Effector CD8-positive, alpha-beta T cell (primary cell): ENCODE data around the gene CLDN14.

ENCODE experiments used
- DNase-seq: peaks from one replicate; lab custom pipeline; 2025; lab: John Stamatoyannopoulos, UW
- total RNA-seq, 4 experiments: gene quantifications; one replicate each; lab custom pipeline; 2026; lab: John Stamatoyannopoulos, UW

CLDN14 gene, protein sequence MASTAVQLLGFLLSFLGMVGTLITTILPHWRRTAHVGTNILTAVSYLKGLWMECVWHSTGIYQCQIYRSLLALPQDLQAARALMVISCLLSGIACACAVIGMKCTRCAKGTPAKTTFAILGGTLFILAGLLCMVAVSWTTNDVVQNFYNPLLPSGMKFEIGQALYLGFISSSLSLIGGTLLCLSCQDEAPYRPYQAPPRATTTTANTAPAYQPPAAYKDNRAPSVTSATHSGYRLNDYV
- total RNA-seq: 0 reads per million in 4 experiments

DNA sequence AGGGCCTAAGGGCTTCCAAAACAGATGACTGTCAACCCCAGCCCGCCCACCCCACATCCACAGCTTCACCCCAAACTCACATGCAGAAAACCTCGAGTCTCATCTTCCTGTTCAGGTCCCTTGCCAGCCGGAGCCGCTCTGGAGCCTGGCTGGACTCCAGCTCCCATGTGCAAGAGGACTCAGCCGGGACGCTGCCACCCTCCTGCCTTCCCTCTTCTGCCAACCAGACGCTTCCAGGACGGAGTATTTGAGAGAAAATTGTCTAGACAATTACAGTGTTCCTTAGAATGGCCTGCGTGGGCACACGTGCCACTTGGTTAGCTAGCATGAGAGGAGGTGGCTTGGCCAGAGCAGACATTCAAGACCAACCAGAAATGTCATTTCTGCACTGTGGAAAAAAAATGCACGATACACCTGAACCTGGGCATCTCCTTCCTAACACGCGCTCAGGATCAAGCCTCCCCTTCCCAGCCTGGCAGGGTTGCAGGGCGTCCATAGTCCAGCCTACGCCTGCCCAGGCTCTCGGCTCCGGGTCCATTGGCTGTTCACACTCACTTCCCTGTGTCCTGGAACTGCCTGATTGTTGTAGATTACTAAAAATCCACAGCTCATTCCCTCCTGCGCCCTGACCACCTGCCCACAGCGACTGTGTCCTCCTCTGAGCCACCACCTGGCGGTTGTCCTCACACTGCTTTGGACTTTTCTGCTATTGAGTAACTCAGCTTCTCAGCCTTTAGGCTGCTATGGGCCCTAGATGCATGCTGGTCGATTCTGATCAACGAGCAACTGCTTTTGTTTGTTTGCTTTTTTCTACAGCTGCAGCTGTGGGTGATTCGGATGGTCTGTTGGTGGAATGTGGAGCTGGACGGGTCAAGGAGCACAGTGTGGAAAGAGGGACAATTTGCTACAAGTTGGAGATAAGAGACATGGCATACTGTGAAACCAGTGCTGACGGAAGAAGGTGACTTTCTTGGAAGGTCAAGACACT lies at the start of gene CLDN14:
Gene CLDN14 (minus strand): TSS at position 708 of the 988 bp plus-strand sequence. CDS start 18,427 bp downstream, outside the sequence.
- no peak for DNase-seq

DNA sequence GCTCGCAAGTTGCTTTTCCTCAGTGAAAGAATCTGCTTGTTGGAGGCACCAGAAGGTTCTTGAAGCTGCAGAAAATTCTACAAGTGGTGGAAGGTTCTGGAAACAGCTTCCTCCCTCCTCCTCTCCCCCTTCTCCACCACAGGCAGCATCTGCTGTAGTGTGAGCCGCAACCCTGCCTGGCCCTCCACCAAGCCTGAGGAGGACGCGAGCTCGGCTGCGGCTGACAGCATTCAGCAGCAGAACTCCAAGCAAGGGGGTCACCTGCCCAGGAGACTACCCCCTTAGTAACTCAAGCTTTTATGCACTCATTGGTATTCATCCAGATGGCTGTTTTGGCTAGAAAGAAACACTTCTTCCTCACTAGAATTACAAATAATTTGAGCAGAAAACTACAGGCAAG lies 48.8 kb upstream of the CLDN14 start:
- no peak for DNase-seq

DNA sequence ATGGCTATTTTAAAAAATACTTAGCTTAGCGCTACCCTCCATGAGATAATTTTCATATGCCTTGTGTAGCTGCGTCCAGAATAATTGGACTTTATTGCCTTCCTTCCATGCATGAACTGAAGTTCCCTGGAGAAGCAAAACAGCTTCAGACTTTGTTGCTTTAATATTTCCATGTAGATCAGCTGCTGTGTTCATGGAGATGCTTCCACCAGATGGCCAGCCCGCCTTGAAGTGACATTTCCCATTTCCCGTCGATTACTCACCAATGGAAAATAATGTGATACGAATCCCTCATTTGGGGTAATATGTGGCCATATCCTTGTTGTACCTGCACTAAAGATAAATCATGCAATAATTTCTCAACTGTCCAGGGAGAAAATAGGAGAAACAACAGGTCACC lies 47.4 kb upstream of the CLDN14 start:
- DNase-seq: no peak

DNA sequence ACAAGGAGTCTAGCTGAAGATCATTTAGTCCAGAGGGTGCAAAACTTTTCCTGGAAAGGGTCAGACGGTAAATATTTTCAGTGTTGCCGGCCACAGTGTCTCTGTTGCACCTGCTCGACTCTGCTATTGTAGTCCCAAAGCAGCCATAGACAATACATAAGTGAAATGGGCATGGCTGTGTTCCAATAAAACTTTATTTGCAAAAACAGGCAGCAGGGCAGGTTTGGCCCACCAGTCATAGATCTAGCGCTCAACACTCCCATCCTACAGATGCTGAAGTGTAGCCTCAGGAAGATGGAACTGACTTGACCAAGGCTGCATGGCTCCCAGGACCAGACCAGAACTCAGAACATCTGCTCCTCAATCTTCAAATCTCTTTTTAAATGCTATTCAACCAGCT lies 46.2 kb upstream of the CLDN14 start:
- no peak for DNase-seq

DNA sequence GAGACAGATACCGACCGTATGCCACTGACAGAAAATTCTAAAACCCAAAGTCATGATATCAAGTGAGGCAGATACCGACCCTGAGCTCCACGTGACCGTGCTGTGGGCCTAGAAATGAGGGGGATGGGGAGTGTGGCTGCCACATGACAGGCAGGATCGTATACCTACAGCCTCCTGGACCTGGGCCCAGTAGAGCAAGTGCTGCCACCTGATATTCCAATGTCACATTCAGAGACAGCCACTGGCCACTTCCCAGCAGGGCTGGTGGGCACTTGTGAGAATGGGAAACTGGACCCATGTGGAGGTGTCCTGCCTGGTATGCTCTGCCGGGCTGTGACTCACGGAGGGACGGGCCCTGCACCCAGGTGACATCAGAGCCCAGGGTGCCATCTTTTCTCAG lies 44.6 kb upstream of the CLDN14 start:
- DNase-seq: no peak

DNA sequence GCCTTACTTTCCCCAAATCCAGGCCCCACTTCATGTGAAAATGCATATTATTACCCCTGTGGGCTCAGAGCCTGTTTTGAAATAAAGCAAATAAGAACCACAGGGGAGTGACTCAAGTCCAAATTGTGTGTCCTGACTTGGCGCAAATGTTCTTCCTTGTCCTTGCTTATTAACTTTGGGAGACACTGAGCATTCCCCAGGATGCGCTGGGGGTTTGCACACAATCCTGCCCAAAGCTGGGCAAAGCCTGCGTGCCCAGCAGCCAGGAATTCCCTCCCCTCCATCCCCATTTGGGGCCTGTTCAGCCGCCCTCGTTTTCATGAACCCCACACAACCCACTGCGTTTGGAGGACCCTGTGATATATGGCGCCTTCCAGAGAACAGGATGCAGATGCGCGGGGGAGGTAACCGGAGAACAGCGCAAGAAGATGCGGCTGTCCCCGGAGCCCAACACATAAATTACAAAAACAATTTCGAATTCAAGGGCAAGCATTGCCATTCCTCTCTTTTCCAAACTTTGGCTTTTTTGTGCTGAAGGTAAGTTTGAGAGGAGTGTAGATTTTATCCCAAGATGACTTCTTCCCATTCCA lies 42.4 kb upstream of the CLDN14 start:
- no peak for DNase-seq

DNA sequence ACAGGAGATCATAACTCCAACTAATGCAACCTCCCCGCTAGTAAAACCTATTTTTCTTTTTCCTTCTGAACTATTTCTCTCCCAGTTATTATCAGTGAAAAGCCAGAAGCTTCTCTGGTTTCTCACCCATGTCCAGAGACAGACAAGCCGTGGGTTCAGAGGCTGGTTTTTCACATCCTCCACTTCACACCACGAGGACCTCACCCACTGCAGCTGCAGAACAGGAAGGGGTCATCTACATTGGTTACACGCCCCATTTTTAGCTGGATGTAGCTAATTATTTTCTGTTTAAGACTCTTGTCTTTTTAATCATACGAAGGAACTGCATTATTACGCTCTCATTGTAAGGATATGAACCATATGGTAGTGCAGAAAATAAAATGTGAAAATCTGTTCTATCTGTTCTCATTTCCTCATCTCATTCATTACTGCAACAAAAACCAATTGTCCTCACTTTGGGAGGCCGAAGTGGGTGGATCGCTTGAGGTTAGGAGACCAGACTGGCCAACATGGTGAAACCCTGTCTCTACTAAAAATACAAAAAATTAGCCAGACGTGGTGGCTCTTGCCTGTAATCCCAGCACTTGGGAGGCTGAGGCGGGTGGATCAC lies 39.1 kb upstream of the CLDN14 start:
- no peak for DNase-seq

DNA sequence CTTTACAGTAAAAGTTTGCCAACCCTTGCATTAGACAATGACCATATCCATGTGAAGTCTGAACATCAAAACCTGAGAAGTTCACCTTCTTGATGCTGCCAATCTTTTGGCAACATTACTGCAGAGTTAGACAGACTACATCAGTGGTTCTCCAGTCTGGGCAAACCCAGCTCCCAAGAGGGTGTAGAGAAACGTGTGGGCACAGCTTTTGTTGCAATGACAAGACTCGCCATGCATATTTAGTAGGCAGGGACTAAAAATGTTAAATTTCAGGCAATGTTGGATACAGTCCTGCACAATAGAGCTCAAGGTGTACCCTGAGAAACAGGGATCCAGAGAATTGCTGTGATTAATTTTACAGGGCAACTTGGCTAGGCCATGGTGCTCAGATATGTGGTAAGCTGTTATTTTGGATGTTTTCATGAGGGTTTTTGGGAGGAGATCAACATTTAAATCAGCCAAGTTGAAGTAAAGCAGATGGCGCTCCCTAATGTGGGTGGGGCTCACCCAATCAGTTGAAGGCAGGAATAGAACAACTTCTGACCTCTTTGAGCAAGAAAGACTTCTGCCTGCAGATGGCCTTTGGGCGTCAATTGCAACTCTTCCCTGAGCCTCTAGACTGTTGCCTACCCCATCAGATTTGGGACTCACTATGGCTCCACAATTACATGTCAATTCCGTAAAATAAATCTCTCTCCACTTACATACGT lies 37.6 kb upstream of the CLDN14 start:
- DNase-seq: no peak

DNA sequence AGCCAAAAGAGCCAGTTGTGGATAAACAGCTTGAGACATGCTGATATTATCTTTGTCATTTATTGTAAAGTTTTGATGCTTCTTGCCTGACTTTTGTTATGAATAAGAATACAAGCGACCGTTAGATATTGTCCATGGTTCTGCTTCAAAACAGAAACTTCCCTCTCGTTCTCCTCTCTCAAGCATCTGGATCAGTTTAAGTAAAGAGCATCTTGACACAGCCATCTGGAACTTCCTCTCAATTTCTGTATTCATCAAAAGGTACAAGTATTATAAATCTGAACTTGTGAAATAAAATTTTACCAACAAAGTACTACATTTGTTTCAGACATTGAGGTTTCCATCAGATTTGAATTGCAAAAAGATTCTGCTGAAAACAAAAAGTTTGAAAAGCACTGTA lies 36.4 kb upstream of the CLDN14 start:
- DNase-seq: no peak

DNA sequence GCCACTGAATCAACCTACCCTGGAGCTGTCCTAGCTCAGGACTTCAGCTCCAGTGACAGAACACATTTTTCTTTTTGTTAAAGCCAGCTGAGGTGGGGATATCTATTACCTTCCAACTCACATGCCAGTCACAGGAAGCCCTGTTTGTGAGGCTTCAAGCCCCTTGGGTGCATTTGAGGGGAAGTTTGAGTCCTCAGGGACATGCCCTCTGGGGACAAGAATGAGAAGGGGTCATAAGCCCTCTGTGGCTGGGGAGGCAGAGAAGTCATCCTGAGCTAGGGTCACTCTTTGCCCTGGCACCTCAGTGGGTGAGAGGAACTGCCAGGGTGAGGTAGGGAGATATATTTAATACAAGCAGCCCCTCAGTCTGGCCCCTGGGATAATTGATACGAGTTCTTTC lies 33.5 kb upstream of the CLDN14 start:
- DNase-seq: no peak

DNA sequence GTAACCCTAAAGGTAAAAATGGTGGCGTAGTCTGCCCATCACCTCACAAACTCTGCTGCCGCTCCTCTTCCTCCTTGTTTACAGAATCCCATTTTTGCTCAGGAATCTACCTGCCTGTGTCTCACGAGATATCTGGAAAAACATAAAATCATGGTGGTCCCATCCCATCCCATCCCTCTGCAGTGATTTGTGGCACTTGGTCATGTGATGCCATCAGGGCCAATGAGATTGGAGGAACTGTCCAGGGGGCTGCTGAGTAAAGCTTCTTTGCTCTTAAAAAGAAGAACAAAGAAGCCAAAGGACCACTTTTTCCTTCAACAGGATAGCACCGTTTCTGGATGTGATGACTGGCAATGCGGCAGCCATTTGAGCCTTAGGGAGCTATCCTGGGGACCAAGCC lies 33.0 kb upstream of the CLDN14 start:
- DNase-seq: no peak

DNA sequence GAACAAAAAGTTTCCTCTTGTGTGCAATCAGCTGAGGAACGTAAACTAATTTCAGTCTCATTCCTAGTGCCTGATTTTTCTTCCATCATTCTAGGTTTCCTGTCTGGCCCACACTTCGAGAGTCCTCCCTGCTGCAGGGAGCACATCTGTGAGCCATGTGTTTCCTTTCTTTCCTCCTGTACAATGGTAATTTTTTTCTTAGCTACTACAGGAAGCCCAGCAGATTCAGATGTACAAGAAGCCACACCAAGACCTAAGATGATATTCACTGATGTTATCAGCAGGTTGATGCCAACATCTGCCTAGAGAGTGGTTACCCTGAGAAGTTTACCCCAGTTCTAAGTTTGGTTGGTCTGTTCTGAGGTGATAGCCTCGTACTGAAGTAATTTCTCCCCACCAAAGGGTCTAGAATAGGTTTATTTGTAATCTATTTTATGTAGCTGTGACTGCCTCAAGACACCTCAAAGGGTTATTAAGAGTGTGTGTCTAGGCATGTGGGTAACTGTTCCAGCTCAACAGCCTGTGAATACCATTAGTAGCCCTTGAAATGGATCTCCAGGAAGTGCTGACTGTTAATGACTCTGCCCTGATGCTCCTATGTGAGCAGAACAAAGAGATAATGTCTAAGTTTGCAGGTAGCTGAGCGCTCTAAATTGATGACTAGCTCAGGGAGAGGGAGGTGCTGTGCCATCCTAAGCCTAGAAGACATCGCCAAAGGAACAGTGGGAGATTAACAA lies 31.7 kb upstream of the CLDN14 start:
- DNase-seq: no peak

DNA sequence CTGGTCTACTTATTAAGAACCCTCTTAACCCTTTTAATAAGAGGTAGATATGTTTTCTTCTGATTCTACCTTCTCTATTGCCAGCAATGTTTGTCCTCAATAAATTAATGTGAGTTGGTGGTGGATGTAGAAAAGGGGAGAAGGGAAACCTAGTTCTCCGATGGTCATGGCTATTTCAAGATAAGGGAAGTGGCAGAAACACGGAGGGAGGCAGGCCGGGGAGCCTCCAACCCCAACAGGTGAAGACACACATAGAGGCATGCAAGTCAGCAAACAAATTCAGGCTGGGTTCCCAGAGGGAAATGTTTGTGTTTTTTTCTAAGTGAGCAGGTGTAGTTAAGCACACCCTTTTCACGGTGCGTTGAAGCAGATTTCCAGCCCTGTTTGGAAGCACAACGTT lies 31.0 kb upstream of the CLDN14 start:
- no peak for DNase-seq

DNA sequence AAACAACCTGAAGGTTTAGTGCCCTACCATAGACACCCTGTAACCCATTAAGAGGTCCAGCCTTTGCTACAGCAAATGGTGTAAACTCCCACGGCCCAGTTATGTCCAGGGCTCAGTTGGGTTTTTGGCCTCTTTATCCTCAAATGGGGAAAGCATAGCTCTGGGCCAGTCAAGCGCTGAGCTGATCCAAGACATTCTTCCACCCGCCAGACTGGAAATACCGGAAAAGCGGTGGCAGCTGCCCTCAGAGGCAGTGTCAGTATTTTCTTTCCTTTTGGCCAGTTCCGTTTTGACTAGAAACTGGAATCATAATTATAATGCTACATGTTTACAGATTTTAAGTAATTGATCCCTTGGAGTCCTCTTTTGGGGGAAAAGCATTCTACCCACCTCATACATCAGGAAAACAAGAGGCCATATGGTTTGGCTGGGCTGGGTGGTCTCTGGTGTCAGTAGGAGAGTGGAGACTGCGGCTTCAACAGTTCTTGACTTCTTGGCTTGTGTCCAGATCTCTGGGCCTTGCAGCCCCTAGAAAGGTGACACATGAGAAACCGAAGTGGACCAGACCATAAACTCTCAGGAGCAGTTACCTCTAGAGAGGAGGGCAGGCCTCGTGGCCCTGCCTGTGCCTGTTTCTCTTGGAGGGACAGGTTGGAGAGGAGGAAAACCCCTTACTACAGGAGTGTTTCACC lies 30.2 kb upstream of the CLDN14 start:
- DNase-seq: no peak

DNA sequence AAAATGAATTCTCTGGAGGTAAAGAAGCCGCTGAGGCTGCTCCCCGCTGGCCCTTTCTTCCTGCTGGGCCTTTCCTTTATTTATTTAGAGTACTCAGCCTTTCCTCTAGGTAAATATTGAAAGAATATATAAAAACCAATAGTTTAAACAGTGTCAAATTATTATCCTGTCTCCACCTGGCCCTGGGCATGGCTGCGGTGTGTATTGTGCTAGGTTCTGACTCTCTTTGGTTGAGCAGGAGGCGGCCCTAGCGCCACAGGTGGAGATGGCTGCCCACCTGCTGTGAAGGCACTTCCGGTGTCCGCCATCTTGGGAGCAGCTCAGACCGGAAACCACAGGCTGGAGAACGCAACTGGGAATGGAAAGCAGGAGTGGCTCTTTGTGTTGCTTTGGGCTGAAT lies 29.0 kb upstream of the CLDN14 start:
- DNase-seq: no peak

DNA sequence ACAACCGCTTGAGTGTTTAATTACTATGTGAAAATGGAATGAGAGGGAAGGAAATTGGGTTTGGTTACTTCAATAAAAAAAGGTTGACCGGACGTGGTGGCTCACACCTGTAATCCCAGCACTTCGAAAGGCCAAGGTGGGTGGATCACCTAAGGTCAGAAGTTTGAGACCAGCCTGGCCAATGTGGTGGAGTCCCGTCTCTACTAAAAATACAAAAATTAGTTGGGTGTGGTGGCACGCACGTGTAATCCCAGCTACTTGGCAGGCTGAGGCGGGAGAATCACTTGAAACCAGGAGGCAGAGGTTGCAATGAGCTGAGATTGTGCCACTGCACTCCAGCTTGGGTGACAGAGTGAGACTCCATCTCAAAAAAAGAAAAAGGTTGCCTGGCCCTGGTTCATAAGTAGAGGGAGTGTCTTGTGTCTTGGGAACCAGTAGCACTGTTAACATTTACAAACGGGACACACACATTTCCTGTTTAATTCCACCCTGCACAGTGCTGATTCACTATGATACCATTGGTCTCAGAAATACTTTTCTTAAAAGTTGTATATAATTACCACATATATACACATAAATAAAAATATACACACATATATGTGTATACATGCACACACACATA lies 27.6 kb upstream of the CLDN14 start:
- DNase-seq: no peak

DNA sequence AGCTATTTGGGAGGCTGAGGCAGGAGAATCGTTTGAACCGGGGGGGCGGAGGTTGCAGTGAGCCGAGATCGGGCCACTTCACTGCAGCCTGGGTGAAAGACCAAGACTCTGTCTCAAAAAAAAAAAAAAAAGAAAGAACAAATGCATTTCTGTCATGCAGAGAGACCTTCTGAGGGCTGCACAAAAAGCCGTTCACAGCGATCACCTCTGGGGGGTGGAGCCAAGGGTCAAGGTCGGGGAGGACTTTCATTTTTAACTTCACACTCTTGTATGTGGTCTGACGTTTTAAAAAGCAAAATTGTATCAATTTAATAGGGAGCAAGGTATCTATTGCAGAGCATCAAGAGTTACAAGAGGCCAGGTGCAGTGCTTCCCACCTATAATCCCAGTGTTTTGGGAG lies 26.6 kb upstream of the CLDN14 start:
- DNase-seq: no peak

DNA sequence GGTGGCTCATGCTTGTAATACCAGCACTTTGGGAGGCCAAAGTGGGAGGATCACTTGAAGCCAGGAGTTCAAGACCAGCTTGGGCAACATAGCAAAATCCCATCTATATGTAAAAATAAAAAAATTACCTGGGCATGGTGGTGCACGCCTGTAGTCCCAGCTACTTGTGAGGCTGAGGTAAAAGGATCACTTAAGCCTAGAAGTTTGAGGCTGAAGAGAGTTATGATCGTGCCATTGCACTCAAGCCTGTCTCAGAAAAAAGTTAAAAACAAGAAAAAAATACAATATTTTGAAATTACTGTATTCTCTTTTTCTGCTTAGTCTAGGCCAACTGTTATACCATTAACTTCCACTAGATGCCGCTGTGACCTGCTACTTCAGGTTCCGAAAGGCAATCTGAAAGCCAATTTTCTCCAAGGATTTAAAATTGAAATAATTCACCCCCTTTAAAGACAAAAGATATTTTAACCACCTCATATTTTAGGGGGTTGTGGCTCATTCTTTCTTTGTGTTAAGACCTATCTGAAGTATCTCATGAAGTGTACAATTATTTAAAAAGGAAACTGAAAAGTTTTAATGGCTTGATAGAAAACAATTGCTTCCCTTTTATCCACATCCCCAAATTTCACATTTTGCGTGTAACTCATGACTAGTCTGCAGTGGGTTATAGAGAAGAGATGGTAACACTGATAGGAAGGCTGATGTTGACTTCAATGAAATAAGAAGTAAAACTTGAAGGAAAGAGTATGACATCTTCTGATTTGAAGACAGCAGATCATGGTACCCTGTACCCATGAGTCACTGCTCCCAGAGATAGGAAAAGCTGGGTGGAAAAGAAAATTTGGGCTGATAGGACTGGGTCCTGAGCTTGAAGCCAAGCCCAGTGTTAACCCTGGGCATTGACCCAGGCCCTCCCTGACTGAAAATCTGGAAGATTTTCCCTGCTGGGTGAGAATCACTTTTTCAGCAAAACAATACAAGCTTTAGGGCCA lies 24.4 kb upstream of the CLDN14 start:
- DNase-seq: no peak

DNA sequence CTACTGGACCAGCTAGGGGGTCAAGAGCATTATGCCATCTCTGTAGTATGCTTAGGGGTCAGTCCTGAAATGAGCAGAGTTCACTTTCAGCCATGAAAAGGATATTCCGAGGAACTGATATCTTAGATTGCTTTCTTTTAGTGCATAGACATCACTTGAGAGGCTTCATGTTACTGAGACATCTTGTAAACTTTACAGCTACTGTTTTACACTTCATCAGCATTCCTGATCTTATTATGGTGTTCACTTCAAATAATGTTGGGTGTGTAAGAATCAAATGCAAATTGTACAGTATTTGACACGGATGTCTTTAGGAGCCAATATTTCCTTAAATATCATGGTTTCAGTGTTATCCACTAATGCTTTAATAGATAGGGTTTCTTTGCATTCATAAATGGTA lies 22.4 kb upstream of the CLDN14 start:
- no peak for DNase-seq
